Hematopoietic multipotent progenitor cell (in vitro differentiated cells): Measurements from ENCODE around the gene DUSP28. TPM values are rescaled to one million over a fixed set of nuclear protein-coding genes. Genes with fewer than 3 reads are reported as not detected.

ENCODE experiments used
- DNase-seq, 3 donors: peaks; one replicate each; pipeline ENCODE4 v3.0.0-alpha.2; 2011 to 2015; ENCODE audit warnings: low read depth in 2 of 3, low spot score in 2 of 3
- total RNA-seq: library from RNA; depleted of rRNA; stranded (reverse); fragments of >200 nt; gene quantifications from one replicate; pipeline ENCODE4 v1.2.3, GENCODE V29; 2012

DUSP28 gene
- total RNA-seq, 1 donor, result 8.3 TPM

DNA sequence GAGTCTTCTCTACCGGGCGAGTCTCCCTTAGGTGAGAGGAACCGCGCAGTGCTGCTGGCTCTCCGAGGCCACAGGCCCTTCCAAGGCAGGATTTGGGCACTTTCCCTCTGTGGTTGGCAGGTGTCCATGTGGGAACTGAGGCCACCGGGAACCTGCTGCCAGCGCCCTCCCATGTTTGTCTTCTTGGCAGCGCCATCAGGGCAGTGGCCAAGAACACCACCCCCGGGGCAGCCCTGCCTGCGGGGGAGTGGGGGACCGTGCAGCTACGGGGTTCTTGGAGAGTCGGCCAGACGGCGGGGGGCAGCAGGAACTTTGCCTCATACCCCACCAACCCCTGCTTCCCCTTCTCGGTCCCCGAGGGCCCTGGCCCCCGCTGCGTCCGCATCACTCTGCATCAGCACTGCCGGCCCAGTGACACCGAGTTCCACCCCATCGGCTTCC is 36.4 kb downstream of the DUSP28 start:
- no peak for DNase-seq

DNA sequence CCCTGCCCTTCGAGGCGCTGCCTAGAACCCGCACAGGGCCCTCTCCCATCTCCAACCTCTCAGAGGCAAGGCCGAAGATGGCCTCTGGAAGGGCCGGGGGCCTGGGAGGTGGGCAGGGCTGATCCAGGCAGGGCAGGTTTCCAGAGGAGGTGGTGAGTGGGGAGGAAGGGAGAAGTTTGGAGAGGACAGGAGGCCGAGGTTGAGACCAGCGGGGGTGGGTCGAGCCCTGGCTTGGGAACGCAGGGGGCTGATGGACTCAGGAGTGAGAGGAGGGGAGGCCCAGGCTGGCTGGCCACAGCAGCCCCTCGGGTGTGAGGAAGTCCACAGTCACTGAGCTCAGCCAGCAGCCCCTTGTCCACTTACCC is 36.9 kb downstream of the DUSP28 start:
- DNase-seq, result no peak

DNA sequence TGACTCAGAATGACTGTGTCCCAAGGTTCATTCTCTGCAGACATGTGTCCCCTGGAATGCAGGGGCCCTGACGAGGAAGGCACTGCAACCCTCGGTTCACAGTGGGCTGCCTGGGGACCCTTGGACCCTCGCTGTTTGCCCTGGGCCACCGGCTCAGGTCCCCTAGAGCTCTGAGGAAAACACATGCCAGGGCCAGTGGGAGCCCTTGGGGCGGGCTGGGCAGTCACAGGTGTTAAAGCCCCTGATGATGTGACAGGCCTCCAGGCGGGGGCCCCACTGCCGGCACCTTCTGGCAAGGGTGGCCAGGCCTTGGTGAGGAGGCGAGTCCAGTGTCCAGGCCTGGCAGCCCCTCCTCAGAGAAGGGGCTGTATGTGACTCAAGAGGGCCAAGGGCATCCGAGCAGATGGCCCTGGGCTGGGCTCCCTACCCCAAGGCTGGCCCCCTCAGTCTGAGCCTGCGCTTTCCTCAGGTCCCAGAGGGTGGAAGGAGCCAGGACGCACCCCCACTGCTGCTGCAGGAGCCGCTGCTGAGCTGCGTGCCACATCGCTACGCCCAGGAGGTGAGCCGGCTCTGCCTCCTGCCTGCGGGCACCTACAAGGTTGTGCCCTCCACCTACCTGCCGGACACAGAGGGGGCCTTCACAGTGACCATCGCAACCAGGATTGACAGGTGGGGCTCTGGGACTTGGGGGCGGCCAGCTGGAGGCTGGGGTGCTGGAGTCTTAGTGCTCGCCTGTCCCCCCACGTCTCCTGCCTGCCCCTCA is 37.4 kb downstream of the DUSP28 start:
- no peak for DNase-seq

DNA sequence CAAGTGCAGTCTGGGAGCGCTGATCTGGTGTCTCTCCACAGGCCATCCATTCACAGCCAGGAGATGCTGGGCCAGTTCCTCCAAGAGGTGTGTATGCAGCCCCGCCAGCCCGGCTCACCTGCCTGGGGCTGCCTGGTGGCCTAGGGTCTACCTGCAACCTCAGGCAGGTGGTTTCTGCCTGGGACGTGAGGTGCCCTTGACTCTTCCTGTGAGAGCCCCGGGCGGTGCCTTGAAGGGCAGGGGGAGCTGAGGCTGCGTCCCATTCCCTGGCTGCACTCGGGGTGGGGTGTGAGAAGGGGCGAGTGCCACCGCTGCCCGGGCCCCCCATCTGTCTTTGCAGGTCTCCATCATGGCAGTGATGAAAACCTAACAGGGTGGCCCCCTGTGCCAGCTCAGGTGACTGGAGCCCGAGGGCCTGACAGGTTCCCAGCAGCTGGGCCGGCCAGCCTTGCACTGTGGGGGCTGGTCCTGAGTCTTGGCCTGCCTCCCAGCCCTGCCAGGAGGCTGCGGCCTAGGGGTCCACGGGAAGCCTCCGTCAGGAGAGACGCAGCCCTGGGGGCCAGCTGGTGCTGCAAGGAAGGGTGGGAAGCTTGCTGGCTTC is 38.3 kb downstream of the DUSP28 start:
- DNase-seq, result no peak

DNA sequence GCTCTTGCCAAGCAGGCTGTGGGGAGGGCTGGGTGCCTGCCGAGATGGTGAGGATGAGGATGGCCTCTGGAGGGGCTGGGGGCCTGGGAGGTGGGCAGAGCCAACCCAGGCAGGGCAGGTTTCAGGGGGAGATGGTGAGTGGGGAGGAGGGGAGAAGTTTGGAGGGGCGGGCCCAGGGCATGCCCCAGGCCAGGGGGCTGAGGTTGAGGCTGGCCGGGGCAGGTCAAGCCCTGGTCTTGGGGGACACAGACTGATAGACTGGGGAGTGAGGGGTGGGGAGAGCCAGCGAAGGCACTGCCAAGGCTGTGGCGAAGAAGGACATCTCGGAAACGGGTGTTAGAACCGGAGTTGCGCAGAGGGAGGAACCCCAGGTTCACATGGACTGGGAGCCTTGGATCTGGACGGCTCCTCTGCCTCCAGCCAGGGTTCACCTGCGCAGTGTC is 39.0 kb downstream of the DUSP28 start:
- DNase-seq, result no peak

DNA sequence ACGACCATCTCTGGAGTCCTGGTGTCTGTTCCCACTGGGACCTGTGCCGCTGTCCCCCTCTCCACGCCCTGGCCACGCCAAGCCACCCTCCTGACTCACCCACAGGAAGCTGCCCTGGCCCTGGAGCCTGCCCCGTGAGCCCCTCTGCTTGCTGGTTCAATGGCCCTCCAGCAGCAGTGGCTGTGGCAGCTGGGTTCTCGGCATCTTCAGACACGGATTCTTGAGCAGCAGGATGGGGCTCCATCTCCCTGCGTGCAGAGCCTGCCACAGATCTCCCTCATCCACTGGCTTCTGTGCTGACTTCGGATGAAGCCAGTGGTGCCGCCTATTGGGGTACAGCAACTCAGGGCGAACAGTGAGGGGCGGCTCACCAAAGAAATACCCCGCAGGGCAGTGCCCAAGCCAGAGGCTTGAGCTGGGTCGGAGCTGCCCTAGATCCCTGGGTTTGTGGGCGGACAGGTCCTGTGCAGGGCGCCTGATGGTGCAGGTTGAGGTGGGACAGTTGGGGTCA is 40.3 kb downstream of the DUSP28 start:
- no peak for DNase-seq

DNA sequence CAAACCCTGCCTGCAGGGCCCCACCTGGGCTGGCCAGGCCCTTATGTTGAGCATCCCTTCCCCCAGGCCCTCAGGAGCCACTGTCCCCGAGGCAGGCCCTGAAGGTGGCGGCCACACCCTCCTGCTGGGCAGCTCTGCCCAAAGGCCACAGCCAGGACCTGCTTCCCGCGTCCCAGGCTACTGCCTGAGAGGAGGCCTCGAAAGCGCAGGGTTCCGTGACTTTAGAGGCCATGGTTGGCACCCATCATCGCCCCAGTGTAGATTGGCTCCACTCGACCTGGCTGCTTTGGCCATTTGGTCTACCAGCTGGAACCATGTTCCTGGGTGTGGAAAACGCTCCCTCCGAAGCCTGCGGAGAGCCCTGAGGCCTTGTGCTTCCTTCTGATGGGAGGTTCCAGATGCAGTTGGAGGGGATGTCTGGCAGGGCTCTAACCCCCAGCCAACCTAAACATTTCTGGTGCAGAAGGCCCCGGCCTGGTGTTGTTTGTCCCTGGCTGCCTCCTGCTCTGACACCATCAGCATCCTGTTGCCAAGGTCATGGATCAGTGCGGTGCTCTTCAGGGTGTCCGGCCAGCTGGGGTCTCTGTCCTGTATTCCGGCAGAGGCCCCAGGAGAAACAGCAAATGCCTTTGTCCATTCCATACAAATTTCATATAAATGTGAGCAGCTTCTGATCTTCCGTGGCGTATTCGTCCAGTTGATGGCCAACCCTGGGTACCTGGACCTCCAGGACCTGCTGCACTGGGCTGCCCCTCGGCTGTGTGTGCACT is 41.1 kb downstream of the DUSP28 start:
- DNase-seq, result no peak

DNA sequence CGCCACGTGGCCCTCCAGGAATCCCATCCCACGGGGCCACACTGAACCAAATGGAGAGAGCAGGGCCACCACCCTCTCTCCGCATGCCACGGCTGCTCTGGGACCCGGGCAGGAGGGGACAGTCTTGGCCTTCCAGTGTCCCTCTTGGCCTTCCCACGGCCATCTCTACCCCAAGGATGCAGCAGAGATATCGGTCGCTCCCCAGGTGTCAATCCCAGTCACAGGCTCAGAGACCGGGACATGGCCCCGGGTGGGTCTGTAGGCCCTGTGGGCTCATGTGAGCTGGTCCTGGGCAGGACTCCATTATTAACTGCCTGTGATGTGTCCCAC is 41.6 kb downstream of the DUSP28 start:
- no peak for DNase-seq

DNA sequence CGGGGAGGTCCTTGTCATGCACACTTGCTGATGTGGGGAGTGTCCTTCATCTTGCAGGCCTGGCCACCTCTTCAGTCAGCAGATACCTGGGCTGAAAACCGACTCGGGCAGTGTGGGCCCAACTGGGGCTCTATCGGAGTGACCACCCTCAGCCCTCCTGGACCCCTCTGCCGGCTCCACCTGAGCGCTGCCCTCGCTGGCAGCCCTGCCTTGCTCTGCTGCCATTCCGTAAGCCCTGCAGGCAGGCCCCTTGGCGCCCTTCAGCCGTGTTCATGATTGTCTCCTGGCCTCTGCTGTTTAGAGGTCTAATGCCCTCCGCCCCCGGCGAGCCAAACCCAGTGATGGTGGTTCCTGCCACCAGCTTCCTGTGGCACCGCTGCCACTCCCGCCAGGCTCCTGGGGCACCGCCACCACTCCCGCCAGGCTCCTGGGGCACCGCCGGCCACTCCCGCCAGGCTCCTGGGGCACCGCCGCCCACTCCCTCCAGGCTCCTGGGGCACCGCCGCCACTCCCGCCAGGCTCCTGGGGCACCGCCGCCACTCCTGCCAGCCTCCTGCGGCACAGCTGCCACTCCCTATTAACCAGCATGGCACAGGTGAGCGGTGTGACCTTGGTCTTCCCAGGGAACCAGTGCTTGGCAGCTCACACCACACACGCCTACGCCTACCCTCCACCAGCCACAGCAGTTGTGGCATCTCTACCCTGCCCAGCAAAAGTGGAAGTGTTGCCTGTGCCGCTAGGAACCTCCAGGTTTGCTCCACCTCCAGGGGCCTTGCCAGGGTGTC is 42.3 kb downstream of the DUSP28 start:
- DNase-seq, result no peak

DNA sequence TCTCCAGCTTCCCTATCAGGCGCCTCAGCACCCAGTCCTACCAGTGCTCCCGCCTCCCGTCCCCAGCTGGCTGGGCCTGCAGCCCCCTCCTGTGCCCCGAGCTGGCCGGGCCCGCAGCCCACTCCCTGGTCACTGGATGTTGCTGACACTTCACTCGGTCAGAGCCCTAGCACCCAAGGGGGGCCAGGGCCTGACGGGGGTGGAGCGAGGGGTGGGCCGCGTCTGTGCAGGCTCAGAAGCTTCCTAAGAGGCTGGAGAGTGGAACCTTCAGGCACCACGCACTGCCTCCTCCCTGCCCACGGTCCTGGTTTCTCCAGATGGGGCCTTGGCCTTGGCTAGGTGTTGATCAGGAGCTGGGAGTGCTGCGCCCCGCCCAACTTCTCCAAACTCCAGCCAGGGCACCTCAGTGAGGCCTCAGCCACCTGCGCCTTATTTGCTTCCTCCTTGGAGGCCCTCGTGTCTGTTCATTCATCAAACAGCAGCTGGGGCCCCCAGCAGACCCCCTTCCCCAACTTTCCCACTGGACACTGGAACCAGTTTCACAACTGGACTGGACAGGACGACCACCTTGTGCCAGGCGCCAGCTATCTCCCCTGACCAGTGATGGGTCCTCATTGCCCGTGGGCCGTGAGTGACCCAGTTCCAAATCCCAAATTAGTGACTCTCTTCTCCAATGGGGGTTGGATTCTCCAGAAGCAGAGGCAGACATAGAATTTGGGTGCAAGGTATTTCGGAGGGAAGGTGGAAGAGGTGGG is 43.1 kb downstream of the DUSP28 start:
- DNase-seq, result no peak

DNA sequence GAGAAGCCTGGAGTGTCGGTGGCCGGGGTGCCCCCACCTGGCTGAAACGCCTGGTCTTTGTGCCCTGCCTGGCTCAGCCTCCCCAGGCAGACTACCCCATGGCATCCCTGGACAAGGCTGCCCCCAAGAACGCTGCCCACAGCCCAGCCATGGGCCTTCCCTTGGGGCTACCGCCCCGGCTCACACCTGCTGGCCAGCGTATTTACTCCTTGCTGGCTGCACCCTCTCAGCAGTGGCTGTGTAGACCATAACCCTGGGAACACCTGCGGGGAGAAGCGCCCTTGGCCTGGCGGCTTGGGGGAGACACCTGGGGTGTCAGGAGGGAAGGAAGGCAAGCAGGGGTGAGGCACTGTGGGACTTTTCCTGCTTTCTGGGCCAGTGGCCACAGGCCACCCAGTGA is 43.7 kb downstream of the DUSP28 start:
- no peak for DNase-seq

DNA sequence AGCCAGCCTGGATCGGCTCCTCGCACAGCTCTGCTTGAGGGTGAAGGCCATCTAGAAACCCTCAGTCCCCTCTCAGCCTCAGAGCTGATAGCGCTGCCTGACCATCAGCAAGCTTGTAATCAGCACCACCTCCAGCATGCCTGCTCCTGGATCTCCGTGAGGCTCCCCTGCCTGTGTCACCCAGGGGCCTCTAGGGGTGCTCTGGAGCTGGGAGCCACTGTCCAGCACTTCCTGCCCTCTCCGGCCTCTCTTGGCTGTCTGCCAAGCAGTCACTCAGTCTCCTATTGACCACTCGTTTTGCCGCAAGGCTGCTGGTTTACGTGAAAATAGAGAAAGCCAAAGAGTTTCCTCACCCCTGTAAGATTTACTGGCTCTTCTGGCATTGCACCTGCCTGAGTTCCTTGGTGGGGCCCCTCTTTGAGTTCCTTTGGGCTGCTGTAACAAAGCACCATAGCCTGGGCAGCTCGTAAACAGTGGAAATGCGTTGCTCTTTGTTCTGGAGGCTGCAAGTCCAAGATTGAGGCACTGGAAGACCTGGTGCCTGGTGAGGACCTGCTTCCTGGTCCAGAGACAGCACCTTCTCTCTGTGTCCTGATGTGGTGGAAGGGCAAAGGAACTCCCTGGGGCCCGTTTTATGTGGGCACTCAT is 44.3 kb downstream of the DUSP28 start:
- no peak for DNase-seq

DNA sequence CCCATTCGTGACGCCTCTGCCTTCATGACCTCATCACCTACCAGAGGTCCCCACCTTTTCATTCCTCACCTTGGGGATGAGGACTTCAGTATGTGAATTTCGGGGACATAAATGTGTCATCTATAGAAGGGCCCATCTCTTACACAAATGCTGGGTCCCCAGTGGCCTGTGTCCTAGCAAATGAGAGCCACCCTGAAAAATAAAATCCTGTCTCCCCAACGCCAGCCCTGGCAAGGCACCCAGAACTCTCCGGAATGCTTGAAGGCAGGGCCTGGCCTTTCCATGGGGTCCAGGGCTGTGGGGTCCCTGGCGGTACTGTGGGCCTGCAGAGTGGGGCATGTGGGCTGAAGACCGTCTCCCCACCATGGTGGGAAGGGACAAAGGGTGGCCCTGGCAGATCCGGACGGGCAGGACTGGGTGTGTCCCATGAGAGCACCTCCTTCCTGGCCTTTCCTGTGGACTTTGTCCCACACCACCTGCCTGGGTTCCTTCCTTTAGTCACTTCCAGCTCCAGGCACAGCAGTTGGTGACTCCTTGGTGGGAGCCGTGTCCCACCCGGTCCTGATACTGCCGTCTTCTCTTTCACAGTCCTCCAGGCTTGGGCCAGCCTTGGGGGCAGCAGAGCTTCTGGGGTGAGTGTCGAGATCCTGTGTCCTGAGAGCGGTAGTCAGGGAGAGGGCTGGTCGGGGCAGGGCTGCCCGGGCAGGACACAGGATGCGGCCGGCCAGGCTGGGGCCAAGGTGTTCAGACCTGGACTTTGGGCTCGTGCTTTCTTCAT is 45.0 kb downstream of the DUSP28 start:
- DNase-seq, result no peak

DNA sequence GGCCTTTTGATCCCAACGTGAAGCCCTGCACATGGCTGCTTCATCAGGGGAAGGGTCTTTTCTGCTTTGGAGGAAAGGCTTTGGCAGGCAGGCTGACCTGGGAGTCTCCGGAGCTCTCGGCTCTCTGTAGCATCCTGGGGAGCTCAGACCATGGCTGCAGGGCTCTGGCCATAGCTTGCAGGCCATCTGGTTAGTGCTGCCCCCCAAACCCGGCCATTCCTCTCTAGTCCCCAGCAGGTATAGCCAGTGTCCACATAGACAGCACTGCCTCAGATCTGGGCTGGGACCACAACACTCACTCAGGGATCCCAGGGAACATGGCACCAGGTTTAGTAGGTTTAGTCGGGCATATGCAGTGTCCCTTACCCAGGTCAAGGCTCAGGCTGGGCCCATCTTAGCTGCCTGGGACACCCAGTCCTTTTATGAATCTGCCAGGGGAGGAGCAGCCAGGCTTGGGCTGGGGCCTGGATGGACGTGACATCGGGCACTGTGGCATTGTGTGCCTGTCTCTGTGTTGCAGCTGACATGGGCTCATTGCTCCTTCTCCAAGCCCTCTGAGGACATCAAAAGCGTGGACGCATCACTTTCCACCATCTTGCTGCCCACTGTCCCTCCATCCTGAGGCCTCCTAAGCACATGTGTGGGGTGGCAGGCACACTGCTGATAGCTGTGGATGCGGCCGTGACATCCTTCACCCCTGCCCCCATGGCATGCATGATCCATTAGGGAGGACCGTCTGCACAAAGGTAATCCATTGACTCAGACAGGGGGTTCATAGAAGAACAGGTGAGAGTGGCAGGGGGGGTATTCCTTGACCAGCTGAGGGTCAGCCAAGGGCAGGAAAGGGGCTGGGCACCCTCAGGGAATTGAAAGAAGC is 45.9 kb downstream of the DUSP28 start:
- DNase-seq, result no peak

DNA sequence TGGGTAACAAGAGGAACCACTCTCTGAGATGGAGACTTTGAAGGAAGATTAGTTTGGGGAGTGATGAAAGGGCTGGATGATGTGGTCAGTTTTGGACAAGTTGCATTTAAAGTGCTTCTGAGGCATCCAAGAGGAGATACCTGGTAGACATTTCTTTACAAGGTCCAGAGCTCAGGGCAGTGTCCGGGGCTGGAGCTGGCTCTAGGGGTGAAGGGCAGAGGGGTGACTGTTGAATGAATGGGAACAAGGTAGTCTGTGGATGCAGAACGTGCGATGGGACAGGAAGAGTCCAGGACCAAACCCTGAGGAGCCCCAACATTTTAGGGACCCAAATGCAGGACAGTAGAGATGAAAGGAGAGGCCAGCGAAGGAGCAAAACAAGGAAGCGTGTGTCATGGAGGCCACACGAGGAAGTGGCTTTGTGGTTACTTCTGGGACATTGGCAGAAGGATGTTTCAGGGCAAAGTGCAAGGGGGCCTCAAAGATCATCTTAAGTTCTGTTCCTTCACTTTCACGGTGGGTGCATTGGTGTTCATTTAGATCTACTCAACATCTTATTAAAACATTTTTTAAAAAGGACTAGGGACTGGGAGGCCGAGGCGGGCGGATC is 51.5 kb downstream of the DUSP28 start:
- peak in 2 of 3 donors; percentile 56 to 65 for DNase-seq
